ENCODE data around the gene RYR1.
"Not testable (repeated sequence)": the region's sequence is repeated elsewhere in the genome, so short reads cannot be mapped to it uniquely, and the experiment has no call there.

RYR1 gene

GRCh38 chr19:38427035-38427677 lies 6.3 kb upstream of the RYR1 start:
- DNase-seq (ENCODE audit: low spot score), result not testable (repeated sequence)

- no peak for DNase-seq (ENCODE audit: low spot score)
Measured at GRCh38 chr19:38429055-38429810, 4.3 kb upstream of the RYR1 start.

GRCh38 chr19:38429811-38430156 lies 3.7 kb upstream of the RYR1 start:
- no peak for DNase-seq (ENCODE audit: low spot score)

GRCh38 chr19:38430931-38431330 lies 2.6 kb upstream of the RYR1 start:
- DNase-seq (ENCODE audit: low spot score), result no peak

- DNase-seq (ENCODE audit: low spot score), result no peak
Measured at GRCh38 chr19:38434549-38435051, 1.1 kb downstream of the RYR1 start.

- DNase-seq (ENCODE audit: low spot score), result no peak
Measured at GRCh38 chr19:38437295-38437694, 3.8 kb downstream of the RYR1 start.

- no peak for DNase-seq (ENCODE audit: low spot score)
Measured at GRCh38 chr19:38437917-38438316, 4.4 kb downstream of the RYR1 start.

GRCh38 chr19:38440592-38440991 lies 7.1 kb downstream of the RYR1 start:
- DNase-seq (ENCODE audit: low spot score), result no peak

GRCh38 chr19:38441657-38442348 lies 8.3 kb downstream of the RYR1 start:
- no peak for DNase-seq (ENCODE audit: low spot score)

GRCh38 chr19:38442736-38443135 lies 9.2 kb downstream of the RYR1 start:
- DNase-seq (ENCODE audit: low spot score), result no peak

- DNase-seq (ENCODE audit: low spot score), result no peak
Measured at GRCh38 chr19:38443458-38443999, 10.0 kb downstream of the RYR1 start.

- no peak for DNase-seq (ENCODE audit: low spot score)
Measured at GRCh38 chr19:38444026-38444425, 10.5 kb downstream of the RYR1 start.

- DNase-seq (ENCODE audit: low spot score), result no peak
Measured at GRCh38 chr19:38445362-38445761, 11.9 kb downstream of the RYR1 start.

- no peak for DNase-seq (ENCODE audit: low spot score)
Measured at GRCh38 chr19:38448225-38448624, 14.7 kb downstream of the RYR1 start.

GRCh38 chr19:38449518-38449917 lies 16.0 kb downstream of the RYR1 start:
- no peak for DNase-seq (ENCODE audit: low spot score)

GRCh38 chr19:38451036-38451435 lies 17.5 kb downstream of the RYR1 start:
- DNase-seq (ENCODE audit: low spot score), result no peak

- DNase-seq (ENCODE audit: low spot score), result no peak
Measured at GRCh38 chr19:38451629-38452028, 18.1 kb downstream of the RYR1 start.

- DNase-seq (ENCODE audit: low spot score), result no peak
Measured at GRCh38 chr19:38452430-38453366, 19.2 kb downstream of the RYR1 start.

GRCh38 chr19:38453596-38453995 lies 20.1 kb downstream of the RYR1 start:
- no peak for DNase-seq (ENCODE audit: low spot score)

GRCh38 chr19:38455031-38455430 lies 21.5 kb downstream of the RYR1 start:
- DNase-seq (ENCODE audit: low spot score), result no peak

- DNase-seq (ENCODE audit: low spot score), result no peak
Measured at GRCh38 chr19:38457202-38457601, 23.7 kb downstream of the RYR1 start.
